HepG2 (cell line): ENCODE results near the gene IQCN.

Experiments
- ARHGAP35 ChIP-seq: sonication (generic); formaldehyde crosslinking; IDR thresholded peaks from 2 replicates; pipeline ENCODE4 v1.9.0; 2022; ENCODE audit warnings: mild to moderate bottlenecking, inconsistent platforms, moderate library complexity, missing genetic modification reagents, borderline replicate concordance
- EP300 ChIP-seq, 3 experiments: sonication (generic) in 1 of 3; formaldehyde crosslinking in 1 of 3; IDR thresholded peaks; 2 replicates each; pipeline versions ENCODE4 v1.5.1 to v1.6.1; 2011 to 2020; ENCODE audit warnings: low read depth in 2 of 3, low read length in 2 of 3, borderline replicate concordance in 1 of 3, improper control_type of control experiment in 1 of 3, mild to moderate bottlenecking in 1 of 3, missing genetic modification reagents in 1 of 3, moderate library complexity in 1 of 3
- HOXD1 ChIP-seq: sonication (generic); formaldehyde crosslinking; IDR thresholded peaks from 2 replicates; pipeline ENCODE4 v1.5.0; 2020; ENCODE audit warnings: missing genetic modification reagents
- MAFF ChIP-seq: IDR thresholded peaks from 2 replicates; pipeline ENCODE4 v1.6.1; 2011; ENCODE audit warnings: low read depth, low read length, improper control_type of control experiment
- TCF12 ChIP-seq, 2 experiments: fragments of 450-650 bp in 1 of 2; sonication (generic) in 1 of 2; formaldehyde crosslinking in 1 of 2; IDR thresholded peaks; 2 replicates each; pipeline versions ENCODE4 v1.6.1 to v1.8.0; 2017 to 2022; ENCODE audit warnings: antibody characterized with exemption in 1 of 2, mild to moderate bottlenecking in 1 of 2, missing genetic modification reagents in 1 of 2, moderate library complexity in 1 of 2
- ZNF614 ChIP-seq: IDR thresholded peaks from 2 replicates; pipeline ENCODE4 v1.6.1; 2018; ENCODE audit warnings: missing biosample characterization, missing genetic modification reagents, inconsistent platforms, borderline replicate concordance
- ZNF629 ChIP-seq: sonication (generic); formaldehyde crosslinking; conservative IDR thresholded peaks from 2 replicates; pipeline ENCODE4 v1.5.0; 2020; ENCODE audit warnings: missing genetic modification reagents
- TF ChIP-seq, protein P1 (sequence below): sonication (generic); formaldehyde crosslinking; IDR thresholded peaks from 2 replicates; pipeline ENCODE4 v1.5.0; 2020; ENCODE audit warnings: missing genetic modification reagents

DNA sequence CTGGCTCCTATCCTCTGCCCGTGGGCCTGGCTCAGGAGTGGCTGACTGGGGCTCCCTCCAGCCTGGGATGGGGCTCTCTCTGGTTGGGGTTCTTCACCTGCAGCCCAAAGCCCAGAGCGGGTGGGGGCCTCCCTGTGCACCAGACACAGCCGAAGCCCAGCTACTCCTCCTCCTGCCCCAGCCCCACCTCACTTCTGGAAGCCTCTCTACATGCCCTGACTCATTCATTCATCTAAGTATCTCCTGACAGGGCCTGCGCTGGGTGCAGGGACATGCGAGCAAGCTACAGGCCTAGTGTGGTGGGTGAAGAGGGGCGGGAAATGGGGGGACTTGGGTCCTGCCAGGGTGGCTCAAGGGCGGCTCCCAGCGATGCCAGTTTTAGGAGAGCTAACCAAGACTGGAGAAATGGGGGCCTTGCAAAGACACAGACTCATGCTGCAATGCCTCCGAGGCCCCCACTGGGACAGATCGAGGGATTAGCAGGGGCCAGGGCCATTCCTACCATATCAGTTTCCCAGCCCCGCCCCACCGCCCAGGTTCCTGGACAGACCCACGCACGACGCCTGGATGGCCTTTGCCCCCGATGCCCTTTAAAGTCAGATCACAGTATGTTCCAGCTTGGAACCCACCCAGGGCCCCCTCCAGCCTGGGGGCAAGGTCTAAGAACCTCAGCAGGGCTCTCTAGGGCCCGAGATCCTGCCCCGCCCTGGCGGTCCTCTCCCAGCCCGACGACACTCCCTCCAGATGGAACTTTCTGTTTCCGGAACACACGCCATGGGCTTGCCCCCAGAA is 36.1 kb upstream of the IQCN start:
- TF ChIP-seq HOXD1 (CRISPR knock-in tag) (no peak), TCF12 (IDR thresholded peaks at IDR 0.05) (no peak), TCF12 (CRISPR knock-in tag; IDR thresholded peaks at IDR 0.05) (no peak), MAFF (no peak), ARHGAP35 (CRISPR knock-in tag) (no peak), ZNF629 (CRISPR knock-in tag) (no peak), ZNF614 (no peak), EP300 (IDR thresholded peaks at IDR 0.05; ENCODE audit: low read depth in 2 of 2, low read length in 2 of 2) (no peak), EP300 (CRISPR knock-in tag; IDR thresholded peaks at IDR 0.05; ENCODE audit: borderline replicate concordance) (no peak)
- TF ChIP-seq, protein P1, sequence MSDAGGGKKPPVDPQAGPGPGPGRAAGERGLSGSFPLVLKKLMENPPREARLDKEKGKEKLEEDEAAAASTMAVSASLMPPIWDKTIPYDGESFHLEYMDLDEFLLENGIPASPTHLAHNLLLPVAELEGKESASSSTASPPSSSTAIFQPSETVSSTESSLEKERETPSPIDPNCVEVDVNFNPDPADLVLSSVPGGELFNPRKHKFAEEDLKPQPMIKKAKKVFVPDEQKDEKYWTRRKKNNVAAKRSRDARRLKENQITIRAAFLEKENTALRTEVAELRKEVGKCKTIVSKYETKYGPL (CRISPR knock-in tag), result no peak
